GM12878 (cell line): Measurements from ENCODE around the gene PUM2. TPM values are rescaled to one million over a fixed set of nuclear protein-coding genes. Genes with fewer than 3 reads are reported as not detected.

Experiments used
- ATAC-seq: fragments of 200-7000 bp; cut with Tn5 transposase; 3 replicates; pipeline ENCODE4 v1.9.1; 2020; ENCODE audit warnings: mild to moderate bottlenecking, moderate library complexity
- BruUV-seq: library from RNA; stranded (reverse); fragments of 400-500 nt; replicated peaks from 2 replicates; lab custom pipeline; 2021; lab: Mats Ljungman, UMichigan
- CTCF ChIA-PET: fragments of 300-600 bp; sonication (Branson Sonifier 250); formaldehyde crosslinking; extraction: SDS; loops from one replicate; lab custom pipeline; 2021; ENCODE audit warnings: inconsistent platforms; lab: Yijun Ruan, JAX
- POLR2A ChIA-PET: fragments of 350-600 bp; formaldehyde crosslinking; extraction: SDS; loops from one replicate; lab custom pipeline; 2021; ENCODE audit warnings: inconsistent platforms; lab: Charles Lee
- RAD21 ChIA-PET: fragments of 300-600 bp; sonication (Branson Sonifier 250); formaldehyde crosslinking; loops from one replicate; lab custom pipeline; 2023; ENCODE audit warnings: antibody characterized with exemption; ENCODE audit not compliant: unreplicated experiment; lab: Charles Lee
- SMC1A ChIA-PET: fragments of 300-600 bp; sonication (Branson Sonifier 250); formaldehyde crosslinking; loops from one replicate; lab custom pipeline; 2023; ENCODE audit not compliant: unreplicated experiment, uncharacterized antibody; lab: Charles Lee
- DNase-seq: peaks from one replicate; pipeline ENCODE4 v3.0.0-alpha.2; 2011; ENCODE audit warnings: low read depth, low spot score
- FAIRE-seq: peaks from 3 replicates; lab custom pipeline; 2011; peaks lifted over from hg19 to GRCh38; lab: Jason Lieb, UNC
- H2AFZ ChIP-seq: 2 replicates; pipeline ENCODE4 v1.6.0; 2011; ENCODE audit warnings: low read depth, low read length, control low read depth; ENCODE audit not compliant: control insufficient read depth
- H3K27ac ChIP-seq: 2 replicates; pipeline ENCODE4 v1.5.1; 2011; ENCODE audit warnings: control low read depth; ENCODE audit not compliant: control insufficient read depth, insufficient read depth
- H3K27me3 ChIP-seq, 2 experiments: replicated peaks in 1 of 2; 2 replicates each; pipeline versions ENCODE4 v1.6.0 to v1.6.1; 2011; ENCODE audit warnings: low read length in 1 of 2; ENCODE audit not compliant: control insufficient read depth in 2 of 2, insufficient read depth in 2 of 2
- H3K36me3 ChIP-seq, 2 experiments: 2 replicates each; pipeline ENCODE4 v1.5.1; 2011; ENCODE audit warnings: low read length in 1 of 2; ENCODE audit not compliant: control insufficient read depth in 2 of 2, insufficient read depth in 2 of 2
- H3K4me1 ChIP-seq: 2 replicates; pipeline ENCODE4 v1.6.1; 2011; ENCODE audit warnings: mild to moderate bottlenecking, low read length, moderate library complexity, mixed read lengths; ENCODE audit not compliant: control insufficient read depth, insufficient read depth
- H3K4me2 ChIP-seq: 2 replicates; pipeline ENCODE4 v1.6.0; 2011; ENCODE audit warnings: control low read depth; ENCODE audit not compliant: control insufficient read depth, insufficient read depth
- H3K4me3 ChIP-seq: fragments of 200-600 bp; sonication (generic); 2 replicates; pipeline ENCODE4 v1.5.1; 2016
- H3K79me2 ChIP-seq: 2 replicates; pipeline ENCODE4 v1.6.0; 2011; ENCODE audit warnings: low read length; ENCODE audit not compliant: control insufficient read depth, insufficient read depth
- H3K9ac ChIP-seq: 2 replicates; pipeline ENCODE4 v1.8.0; 2011; ENCODE audit warnings: low read length, control low read depth, mixed read lengths; ENCODE audit not compliant: control insufficient read depth, insufficient read depth
- H3K9me3 ChIP-seq: replicated peaks from 3 replicates; pipeline ENCODE4 v1.5.1; 2011; ENCODE audit warnings: mild to moderate bottlenecking, low read length; ENCODE audit not compliant: control insufficient read depth, insufficient read depth
- H4K20me1 ChIP-seq: 2 replicates; pipeline ENCODE4 v1.6.0; 2011; ENCODE audit not compliant: control insufficient read depth, insufficient read depth
- ATF2 ChIP-seq: IDR thresholded peaks from 2 replicates; pipeline ENCODE4 v1.6.1; 2012; ENCODE audit warnings: low read length, inconsistent platforms
- ATF7 ChIP-seq: fragments of 450-650 bp; IDR thresholded peaks from 2 replicates; pipeline ENCODE4 v1.6.1; 2016; ENCODE audit warnings: low read depth, mild to moderate bottlenecking
- DPF2 ChIP-seq: fragments of 450-650 bp; IDR thresholded peaks from 2 replicates; pipeline ENCODE4 v1.6.1; 2017; ENCODE audit warnings: mild to moderate bottlenecking
- EP300 ChIP-seq, 2 experiments: fragments of 150-350 bp in 1 of 2; IDR thresholded peaks; 2 replicates each; pipeline ENCODE4 v1.6.1; 2011 to 2012; ENCODE audit warnings: low read depth in 2 of 2, low read length in 2 of 2, borderline replicate concordance in 1 of 2, improper control_type of control experiment in 1 of 2, inconsistent platforms in 1 of 2; ENCODE audit not compliant: control insufficient read depth in 1 of 2
- ETV6 ChIP-seq, 2 experiments: fragments of 450-650 bp in 1 of 2; IDR thresholded peaks in 1 of 2; conservative IDR thresholded peaks in 1 of 2; 2 replicates each; pipeline ENCODE4 v1.6.1; 2014; ENCODE audit warnings: antibody characterized with exemption in 1 of 2, borderline replicate concordance in 1 of 2, low read depth in 1 of 2, mild to moderate bottlenecking in 1 of 2, moderate library complexity in 1 of 2
- IKZF1 ChIP-seq: fragments of 450-650 bp; conservative IDR thresholded peaks from 2 replicates; pipeline ENCODE4 v1.6.1; 2017; ENCODE audit warnings: antibody characterized with exemption, mild to moderate bottlenecking
- IKZF2 ChIP-seq, 2 experiments: fragments of 450-650 bp; IDR thresholded peaks; 2 replicates each; pipeline ENCODE4 v1.6.1; 2017; ENCODE audit warnings: mild to moderate bottlenecking in 2 of 2, moderate library complexity in 2 of 2
- IRF3 ChIP-seq: fragments of 450-650 bp; IDR thresholded peaks from 2 replicates; pipeline ENCODE4 v1.6.1; 2014; ENCODE audit warnings: mild to moderate bottlenecking
- JUND ChIP-seq: IDR thresholded peaks from 2 replicates; pipeline ENCODE4 v1.6.1; 2012; ENCODE audit warnings: low read depth, mild to moderate bottlenecking, low read length, improper control_type of control experiment, moderate library complexity
- MEF2A ChIP-seq: IDR thresholded peaks from 2 replicates; pipeline ENCODE4 v1.6.1; 2011; ENCODE audit warnings: low read depth, mild to moderate bottlenecking, low read length, moderate library complexity; ENCODE audit not compliant: insufficient read depth
- MLLT1 ChIP-seq: fragments of 450-650 bp; IDR thresholded peaks from 2 replicates; pipeline ENCODE4 v1.6.1; 2016; ENCODE audit warnings: mild to moderate bottlenecking
- MTA2 ChIP-seq: fragments of 450-650 bp; IDR thresholded peaks from 2 replicates; pipeline ENCODE4 v1.6.1; 2016; ENCODE audit warnings: low read depth, mild to moderate bottlenecking, moderate library complexity
- NR2C1 ChIP-seq: fragments of 450-650 bp; IDR thresholded peaks from 2 replicates; pipeline ENCODE4 v1.6.1; 2017; ENCODE audit warnings: antibody characterized with exemption, mild to moderate bottlenecking, moderate library complexity
- NR2F1 ChIP-seq: fragments of 450-650 bp; conservative IDR thresholded peaks from 2 replicates; pipeline ENCODE4 v1.6.1; 2017; ENCODE audit warnings: mild to moderate bottlenecking
- PAX5 ChIP-seq: IDR thresholded peaks from 2 replicates; pipeline ENCODE4 v1.6.1; 2011; ENCODE audit warnings: low read depth, low read length, borderline replicate concordance
- PKNOX1 ChIP-seq: fragments of 450-650 bp; IDR thresholded peaks from 2 replicates; pipeline ENCODE4 v1.6.1; 2016; ENCODE audit warnings: mild to moderate bottlenecking
- SMARCA5 ChIP-seq: fragments of 450-650 bp; IDR thresholded peaks from 2 replicates; pipeline ENCODE4 v1.6.1; 2017; ENCODE audit warnings: mild to moderate bottlenecking
- TBL1XR1 ChIP-seq: IDR thresholded peaks from 2 replicates; pipeline ENCODE4 v1.6.1; 2012; ENCODE audit warnings: low read depth, low read length, improper control_type of control experiment
- WGBS: methylation state at CpG from one replicate; pipeline ENCODE4 v1.1.6; 2016; ENCODE audit warnings: low lambda C conversion rate; ENCODE audit not compliant: insufficient replicate concordance, insufficient coverage; ENCODE audit errors: missing lambda C conversion rate; 5-methylcytosine and 5-hydroxymethylcytosine counted together
- in situ Hi-C: fragments of 300-500 bp; cut with MboI; formaldehyde crosslinking; loops from 9 replicates; pipeline ENCODE4 v1.14.3; 2018; ENCODE audit warnings: mixed read lengths
- intact Hi-C: fragments of 100-400 bp; cut with micrococcal nuclease; formaldehyde crosslinking; loops from one replicate; pipeline ENCODE4 v1.14.2; 2022; ENCODE audit not compliant: unreplicated experiment
- polyA plus RNA-seq, 11 experiments: library from polyadenylated mRNA; depleted of rRNA in 4 of 11; unstranded in 6 of 11; stranded (reverse) in 5 of 11; fragments of >200 nt; fragmentation: Nextera tagmentation in 4 of 11; fragmentation: Illumina TruSeq in 1 of 11; extraction: Ambion mirVana in 4 of 11; extraction: Trizol in 1 of 11; gene quantifications; 1 replicate in 1 of 11; 2 replicates in 10 of 11; pipeline versions ENCODE4 v1.2.1 to v1.2.3, GENCODE V29; 2011 to 2016; ENCODE audit warnings: inconsistent platforms in 2 of 11, missing spikeins in 2 of 11, low read depth in 1 of 11
- total RNA-seq, 4 experiments: library from RNA; depleted of rRNA in 3 of 4; stranded (reverse); fragments of >200 nt in 3 of 4; fragmentation: Illumina TruSeq in 1 of 4; extraction: Trizol in 1 of 4; gene quantifications; 2 replicates each; pipeline versions ENCODE4 v1.2.1 to v1.2.3, GENCODE V29; 2013 to 2021

Gene PUM2
- total and polyA plus RNA-seq, 10 of the 15 experiments (the other 5 are each of a cell fraction or from before 2014, with no cell fraction given), result 14.5 to 87.6 (median 29.4) TPM

- BruUV-seq, result no TSS peak
- ATAC-seq (peak; percentile 91), FAIRE-seq (peak; percentile 77), DNase-seq (peak; percentile 95)
- no peaks in the 10 kb centered on the region; a peak in 1 of 4 replicates for H3K36me3 ChIP-seq
- peaks cover 11% of the 10 kb centered on the region for H3K9me3 ChIP-seq
- RAD21 ChIA-PET, result interaction anchor here (1.4 to 2.2 kb wide), 2 partner anchors 13 to 39 kb away, joined by 3 to 4 read pairs; no protein-coding TSS in a partner anchor
- peak overlapping the region; percentile 95 for H3K4me2 ChIP-seq
- 2% methylated on average over 7 of the region's 7 CpGs for WGBS
- POLR2A ChIA-PET, result interaction anchor here (2.1 kb wide), 1 partner anchor 13 kb away, joined by 11 read pairs; no protein-coding TSS in a partner anchor
- peak overlapping the region; percentile 20; the same call in 1 of the 2 replicates for H3K9ac ChIP-seq
- H3K4me3 ChIP-seq, result peak overlapping the region; percentile 42; the same call in 1 of the 2 replicates
- peaks cover 28% of the 10 kb centered on the region for H3K4me1 ChIP-seq
- H3K27ac ChIP-seq, result peak overlapping the region; percentile 81
- H3K27me3 ChIP-seq, result no peaks in the 10 kb centered on the region
- H2AFZ ChIP-seq, result peak overlapping the region; percentile 77
- SMC1A ChIA-PET, result interaction anchor here (1.0 kb wide), 2 partner anchors 48 to 197 kb away, joined by 3 read pairs; no protein-coding TSS in a partner anchor
- CTCF ChIA-PET, result interaction anchor here (1.1 kb wide), 1 partner anchor 38 kb away, joined by 3 read pairs; no protein-coding TSS in a partner anchor
- no peaks in the 10 kb centered on the region for H3K79me2 ChIP-seq
- no peaks in the 10 kb centered on the region for H4K20me1 ChIP-seq
- intact Hi-C loops, result loop anchor here (2.0 kb wide), 1 partner anchor 15 kb away; the partner anchor contains the start of gene PUM2
- in situ Hi-C loops, result no loop called here
- TF ChIP-seq MLLT1, result no peak
- no peak for TF ChIP-seq TBL1XR1
- peak; percentile 70 for TF ChIP-seq IKZF1
- peak in 1 of 2 experiments; percentile 90; a peak in 2 of 4 replicates for TF ChIP-seq ETV6 (conservative IDR thresholded peaks at IDR 0.05 in 1 of 2, IDR thresholded peaks at IDR 0.05 in 1 of 2; ENCODE audit: borderline replicate concordance in 1 of 2, low read depth in 1 of 2)
- TF ChIP-seq PAX5, result peak; percentile 55; the same call in 1 of the 2 replicates
- TF ChIP-seq IRF3, result no peak
- TF ChIP-seq DPF2, result peak; percentile 77
- TF ChIP-seq MTA2, result peak; percentile 63; the same call in 1 of the 2 replicates
- TF ChIP-seq MEF2A, result peak; percentile 37; the same call in 1 of the 2 replicates
- peak; percentile 75 for TF ChIP-seq SMARCA5
- TF ChIP-seq NR2C1, result no peak
- TF ChIP-seq ATF7, result peak; percentile 48; the same call in 1 of the 2 replicates
- TF ChIP-seq ATF2, result peak; percentile 83
- TF ChIP-seq IKZF2 (IDR thresholded peaks at IDR 0.05), result peak; percentile 74 to 90
- peak; percentile 17; the same call in 1 of the 2 replicates for TF ChIP-seq PKNOX1
- peak; percentile 87 for TF ChIP-seq JUND
- peak; percentile 89 for TF ChIP-seq NR2F1
- peak; percentile 25 to 51; a peak in 1 of 4 replicates for TF ChIP-seq EP300 (IDR thresholded peaks at IDR 0.05; ENCODE audit: borderline replicate concordance in 1 of 2, control insufficient read depth in 1 of 2, low read depth in 2 of 2, low read length in 2 of 2)
Measured at GRCh38 chr2:20365249-20365817, 14.7 kb upstream of the PUM2 start.
